ENCODE measurements around the gene METTL24. TPM values are rescaled to one million over a fixed set of nuclear protein-coding genes. Genes with fewer than 3 reads are reported as not detected.
"Not testable (repeated sequence)": the region's sequence is repeated elsewhere in the genome, so short reads cannot be mapped to it uniquely, and the experiment has no call there.

METTL24 gene
- total RNA-seq, 1 donor, result 0.09 TPM

DNA sequence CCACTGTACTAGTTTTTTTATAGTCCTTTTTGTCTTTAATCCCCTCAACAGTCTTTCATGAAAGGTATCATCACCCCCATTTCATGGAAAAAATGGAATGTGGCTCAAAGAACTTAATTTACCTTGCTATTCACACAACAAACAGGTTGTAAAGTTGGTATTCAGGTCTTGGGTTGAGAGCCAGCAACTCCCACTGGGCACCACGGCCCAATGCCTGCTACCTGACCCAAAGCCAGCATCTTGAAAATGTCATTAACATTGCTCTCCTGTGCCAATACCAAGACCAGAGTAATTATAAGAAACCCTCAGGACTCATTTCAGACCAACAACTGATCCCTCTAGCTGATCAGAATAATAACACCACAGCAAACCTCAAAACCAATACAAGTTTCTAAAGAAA lies 75.7 kb downstream of the METTL24 start:
- H3K4me3 ChIP-seq (ENCODE audit: low read depth, low read length), result no peak overlapping the region
- no peak for DNase-seq (ENCODE audit: low read depth)
- TF ChIP-seq, protein P1, sequence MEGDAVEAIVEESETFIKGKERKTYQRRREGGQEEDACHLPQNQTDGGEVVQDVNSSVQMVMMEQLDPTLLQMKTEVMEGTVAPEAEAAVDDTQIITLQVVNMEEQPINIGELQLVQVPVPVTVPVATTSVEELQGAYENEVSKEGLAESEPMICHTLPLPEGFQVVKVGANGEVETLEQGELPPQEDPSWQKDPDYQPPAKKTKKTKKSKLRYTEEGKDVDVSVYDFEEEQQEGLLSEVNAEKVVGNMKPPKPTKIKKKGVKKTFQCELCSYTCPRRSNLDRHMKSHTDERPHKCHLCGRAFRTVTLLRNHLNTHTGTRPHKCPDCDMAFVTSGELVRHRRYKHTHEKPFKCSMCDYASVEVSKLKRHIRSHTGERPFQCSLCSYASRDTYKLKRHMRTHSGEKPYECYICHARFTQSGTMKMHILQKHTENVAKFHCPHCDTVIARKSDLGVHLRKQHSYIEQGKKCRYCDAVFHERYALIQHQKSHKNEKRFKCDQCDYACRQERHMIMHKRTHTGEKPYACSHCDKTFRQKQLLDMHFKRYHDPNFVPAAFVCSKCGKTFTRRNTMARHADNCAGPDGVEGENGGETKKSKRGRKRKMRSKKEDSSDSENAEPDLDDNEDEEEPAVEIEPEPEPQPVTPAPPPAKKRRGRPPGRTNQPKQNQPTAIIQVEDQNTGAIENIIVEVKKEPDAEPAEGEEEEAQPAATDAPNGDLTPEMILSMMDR (IDR thresholded peaks at IDR 0.05; ENCODE audit: insufficient read depth, low read length), result no peak

DNA sequence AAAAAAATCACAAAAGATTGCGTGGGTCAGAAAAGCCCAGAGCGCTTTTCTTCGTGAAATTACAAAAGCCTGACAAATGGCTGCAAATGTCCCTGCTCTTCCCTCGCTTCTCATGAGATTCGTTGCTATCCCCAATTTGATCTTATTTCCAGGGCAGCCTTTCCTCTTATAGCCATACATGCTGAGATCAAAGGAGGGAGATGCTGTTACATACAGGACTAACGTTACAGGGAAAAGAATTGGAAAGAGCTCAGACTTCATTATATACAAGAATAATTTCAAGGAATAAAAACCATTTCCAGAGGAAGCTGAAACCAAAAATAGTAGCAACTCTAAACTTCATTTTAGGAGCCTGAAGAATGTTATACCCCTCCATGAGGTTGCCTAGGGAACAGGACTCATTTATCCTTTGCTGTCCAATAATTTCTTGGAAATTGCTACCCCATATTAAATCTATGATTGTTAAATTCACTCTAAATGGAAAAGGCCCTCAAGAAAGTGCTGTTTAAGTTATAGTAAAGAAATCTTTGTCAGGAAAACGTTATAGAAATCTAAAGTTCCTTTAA lies 81.0 kb downstream of the METTL24 start:
- DNase-seq (ENCODE audit: low read depth), result no peak
- no peak overlapping the region for H3K4me3 ChIP-seq (ENCODE audit: low read depth, low read length)
- TF ChIP-seq, protein P1 (IDR thresholded peaks at IDR 0.05; ENCODE audit: insufficient read depth, low read length), result no peak

DNA sequence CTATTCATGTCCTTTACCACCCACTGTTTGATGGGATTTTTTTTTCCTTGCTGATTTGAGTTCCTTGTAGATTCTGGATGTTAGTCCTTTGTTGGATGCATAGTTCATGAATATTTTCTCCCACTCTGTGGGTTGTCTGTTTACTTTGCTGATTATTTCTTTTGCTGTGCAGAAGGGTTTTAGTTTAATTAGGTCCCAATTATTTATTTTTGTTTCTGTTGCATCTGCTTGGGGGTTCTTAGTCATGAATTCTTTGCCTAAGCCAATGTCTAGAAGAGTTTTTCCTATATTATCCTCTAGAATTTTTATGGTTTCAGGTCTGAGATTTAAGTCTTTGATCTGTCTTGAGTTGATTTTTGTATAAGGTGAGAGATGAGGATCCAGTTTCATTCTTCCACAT lies 85.4 kb downstream of the METTL24 start:
- not testable (repeated sequence) for DNase-seq (ENCODE audit: low read depth); H3K4me3 ChIP-seq (ENCODE audit: low read depth, low read length)

DNA sequence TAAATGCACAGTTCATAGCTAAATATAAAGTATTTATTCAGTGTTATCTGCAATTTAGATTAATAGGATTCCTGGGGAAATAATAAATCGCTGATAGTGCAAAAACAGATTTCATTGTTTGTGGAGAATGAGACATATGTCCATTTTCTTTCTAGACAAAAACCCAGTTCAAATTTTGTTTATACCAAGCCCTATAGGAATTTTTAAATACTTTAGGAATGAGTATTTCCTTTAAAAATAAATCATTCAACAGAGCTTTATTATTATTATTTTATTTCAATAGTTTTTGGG lies 86.5 kb downstream of the METTL24 start:
- DNase-seq (ENCODE audit: low read depth), result no peak
- H3K4me3 ChIP-seq (ENCODE audit: low read depth, low read length), result no peak overlapping the region
- TF ChIP-seq, protein P1 (IDR thresholded peaks at IDR 0.05; ENCODE audit: insufficient read depth, low read length), result no peak

DNA sequence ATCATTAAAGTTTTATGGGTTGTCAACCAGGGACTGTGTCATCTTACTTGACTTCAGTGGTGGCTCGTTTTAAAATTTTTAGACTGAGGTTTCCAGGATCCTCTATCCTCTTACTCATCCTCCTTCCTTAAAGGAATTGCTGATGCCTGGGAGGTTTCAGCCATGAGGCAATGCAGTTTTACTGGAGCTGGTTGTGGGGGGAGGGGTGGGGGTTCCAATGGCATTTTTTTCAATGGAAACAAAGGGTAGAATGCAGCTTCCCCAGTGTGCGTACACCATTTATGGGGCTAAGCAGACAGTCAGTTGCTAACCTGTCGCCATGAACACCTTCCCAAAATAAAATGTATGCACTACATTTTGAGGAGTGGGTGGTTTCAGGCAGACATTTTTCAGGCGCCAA lies 88.0 kb downstream of the METTL24 start:
- TF ChIP-seq, protein P1 (IDR thresholded peaks at IDR 0.05; ENCODE audit: insufficient read depth, low read length), result no peak
- no peak for DNase-seq (ENCODE audit: low read depth)

DNA sequence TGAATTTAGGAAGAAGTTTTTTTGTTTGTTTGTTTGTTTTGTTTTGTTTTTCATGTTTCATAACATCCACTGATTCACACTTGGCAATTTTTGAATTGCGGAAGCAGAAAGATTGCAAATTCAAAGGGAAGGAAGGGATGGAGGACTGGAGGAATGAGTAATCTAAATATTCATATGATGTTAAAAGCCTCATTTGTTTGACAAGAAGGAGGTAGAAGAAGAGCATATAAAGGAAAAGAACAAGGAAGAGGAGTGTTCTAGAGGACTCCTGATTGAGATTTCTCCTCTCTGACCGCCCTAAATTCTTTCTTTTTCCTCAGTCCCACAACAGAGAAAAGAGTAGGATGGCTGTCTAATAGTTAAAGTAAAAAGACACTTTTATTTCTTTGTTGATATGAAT lies 88.5 kb downstream of the METTL24 start:
- no peak overlapping the region for H3K4me3 ChIP-seq (ENCODE audit: low read depth, low read length)
- TF ChIP-seq, protein P1 (IDR thresholded peaks at IDR 0.05; ENCODE audit: insufficient read depth, low read length), result no peak
- DNase-seq (ENCODE audit: low read depth), result no peak

More for the DNA sequence above, 88.0 kb downstream of the METTL24 start:
- no peak overlapping the region for H3K4me3 ChIP-seq (ENCODE audit: low read depth, low read length)

DNA sequence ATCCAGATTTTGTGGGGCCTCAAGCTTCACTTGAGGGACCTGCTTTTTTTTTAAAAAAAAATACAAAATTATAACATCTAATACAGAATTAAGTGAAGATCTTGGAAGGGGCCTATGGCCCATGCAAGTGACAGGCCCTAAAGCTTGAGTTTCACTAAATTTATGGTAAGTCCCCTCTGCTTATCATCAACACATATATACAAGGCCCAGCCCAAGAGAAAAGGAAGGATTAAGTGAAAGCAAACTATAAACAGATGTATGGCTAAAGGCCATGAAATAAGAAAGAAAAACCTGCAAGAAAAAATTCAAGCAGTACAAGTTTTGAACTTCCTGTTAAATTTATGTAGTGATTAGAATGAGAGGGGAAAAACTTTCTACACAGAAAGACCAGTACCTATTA lies 91.2 kb downstream of the METTL24 start:
- no peak for DNase-seq (ENCODE audit: low read depth)
- H3K4me3 ChIP-seq (ENCODE audit: low read depth, low read length), result no peak overlapping the region
- TF ChIP-seq, protein P1 (IDR thresholded peaks at IDR 0.05; ENCODE audit: insufficient read depth, low read length), result no peak

Data from fibroblast of the aortic adventitia (primary cell).